Mucosa of stomach (tissue), 1 donor: ENCODE measurements around the gene NCSTN.

ENCODE experiments used
- H3K27me3 ChIP-seq: one replicate; pipeline ENCODE4 v1.7.0; 2013; ENCODE audit warnings: mild to moderate bottlenecking, low read length; ENCODE audit not compliant: control insufficient read depth, insufficient read depth
- H3K36me3 ChIP-seq: one replicate; pipeline ENCODE4 v1.7.0; 2013; ENCODE audit warnings: low read length; ENCODE audit not compliant: control insufficient read depth, insufficient read depth
- H3K4me1 ChIP-seq: one replicate; pipeline ENCODE4 v1.7.0; 2013; ENCODE audit warnings: mild to moderate bottlenecking, low read length; ENCODE audit not compliant: control insufficient read depth, insufficient read depth
- H3K4me3 ChIP-seq: one replicate; pipeline ENCODE4 v1.7.0; 2013; ENCODE audit warnings: low read length
- H3K9ac ChIP-seq: one replicate; pipeline ENCODE4 v1.7.0; 2013; ENCODE audit warnings: mild to moderate bottlenecking, low read length, moderate library complexity
- H3K9me3 ChIP-seq: one replicate; pipeline ENCODE4 v1.7.0; 2013; ENCODE audit warnings: mild to moderate bottlenecking, low read length, moderate library complexity; ENCODE audit not compliant: control insufficient read depth
- donor health status: Pancreatic carcinoma.

Gene NCSTN

DNA sequence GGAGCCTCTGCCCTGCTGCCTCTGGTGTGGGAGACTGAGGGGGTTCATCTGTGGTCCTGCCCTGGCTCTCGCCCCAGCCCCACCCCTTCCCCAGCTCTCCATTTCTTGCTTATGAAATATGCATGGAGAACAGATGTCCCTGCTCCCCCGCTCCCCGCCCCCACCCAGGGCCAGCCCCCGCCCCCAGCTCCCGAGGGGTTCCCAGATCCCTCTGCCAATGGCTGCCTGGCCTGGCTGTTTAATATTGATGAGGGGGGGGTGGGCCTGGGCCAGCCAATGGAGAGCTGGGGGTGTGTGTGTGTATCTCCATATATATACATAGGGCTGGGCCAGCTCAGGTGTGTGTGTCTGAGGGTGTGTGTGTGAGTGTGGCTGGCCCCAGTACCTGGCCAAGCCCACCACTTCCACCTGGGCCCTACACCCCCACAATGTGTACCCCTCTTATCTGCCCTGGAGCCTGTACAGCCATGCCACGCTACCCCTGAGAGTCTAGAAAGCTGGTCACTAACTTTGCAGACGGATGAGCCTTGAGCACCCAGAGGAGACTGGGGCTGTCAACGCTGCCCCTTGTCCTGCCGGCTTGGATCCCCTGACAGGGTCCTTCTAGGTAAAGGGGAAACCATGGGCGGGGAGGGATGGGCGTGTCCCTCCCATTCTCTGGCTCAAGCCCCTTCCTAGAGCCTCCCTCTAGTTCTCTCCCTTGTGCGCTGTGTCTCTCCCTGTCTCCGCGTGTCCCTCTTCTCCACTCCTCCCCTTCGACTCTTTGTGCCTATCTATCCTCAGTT lies 23.7 kb downstream of the NCSTN start, which contains the start of gene NHLH1:
Gene NHLH1, plus strand, starts transcription at position 341 of the 785 bp plus-strand sequence. CDS start 3,661 bp downstream, outside the sequence.
- peaks cover 13% of the 10 kb centered on the region for H3K27me3 ChIP-seq
- no peaks in the 10 kb centered on the region for H3K4me1 ChIP-seq
- H3K4me3 ChIP-seq: no peak within 1 kb of the TSS
- no peak within 1 kb of the TSS for H3K9ac ChIP-seq
- H3K9me3 ChIP-seq: no peaks in the 10 kb centered on the region
- H3K36me3 ChIP-seq: no peaks in the 10 kb centered on the region

DNA sequence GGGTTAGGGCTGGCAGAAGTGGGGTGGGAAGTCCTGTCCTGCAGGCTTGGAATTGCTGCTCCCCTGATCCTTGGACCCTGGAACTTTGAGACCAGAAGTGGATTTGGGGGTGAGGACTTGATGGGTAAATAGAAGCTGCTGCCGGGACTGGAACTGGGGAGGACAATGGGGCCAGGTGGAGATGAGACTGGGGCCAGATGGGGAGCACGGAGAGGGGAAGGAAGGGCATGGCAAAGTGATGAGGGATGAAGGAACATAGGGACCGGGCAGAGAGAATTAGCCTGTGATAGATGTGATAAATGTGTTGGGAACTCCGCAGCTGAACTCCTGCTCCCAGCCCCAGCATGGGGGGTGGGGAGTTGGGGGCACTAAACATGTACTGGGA lies 24.3 kb downstream of the NCSTN start:
- Histone ChIP-seq H3K4me3 (no peak overlapping the region), H3K27me3 (peaks cover 13% of the 10 kb centered on the region)

DNA sequence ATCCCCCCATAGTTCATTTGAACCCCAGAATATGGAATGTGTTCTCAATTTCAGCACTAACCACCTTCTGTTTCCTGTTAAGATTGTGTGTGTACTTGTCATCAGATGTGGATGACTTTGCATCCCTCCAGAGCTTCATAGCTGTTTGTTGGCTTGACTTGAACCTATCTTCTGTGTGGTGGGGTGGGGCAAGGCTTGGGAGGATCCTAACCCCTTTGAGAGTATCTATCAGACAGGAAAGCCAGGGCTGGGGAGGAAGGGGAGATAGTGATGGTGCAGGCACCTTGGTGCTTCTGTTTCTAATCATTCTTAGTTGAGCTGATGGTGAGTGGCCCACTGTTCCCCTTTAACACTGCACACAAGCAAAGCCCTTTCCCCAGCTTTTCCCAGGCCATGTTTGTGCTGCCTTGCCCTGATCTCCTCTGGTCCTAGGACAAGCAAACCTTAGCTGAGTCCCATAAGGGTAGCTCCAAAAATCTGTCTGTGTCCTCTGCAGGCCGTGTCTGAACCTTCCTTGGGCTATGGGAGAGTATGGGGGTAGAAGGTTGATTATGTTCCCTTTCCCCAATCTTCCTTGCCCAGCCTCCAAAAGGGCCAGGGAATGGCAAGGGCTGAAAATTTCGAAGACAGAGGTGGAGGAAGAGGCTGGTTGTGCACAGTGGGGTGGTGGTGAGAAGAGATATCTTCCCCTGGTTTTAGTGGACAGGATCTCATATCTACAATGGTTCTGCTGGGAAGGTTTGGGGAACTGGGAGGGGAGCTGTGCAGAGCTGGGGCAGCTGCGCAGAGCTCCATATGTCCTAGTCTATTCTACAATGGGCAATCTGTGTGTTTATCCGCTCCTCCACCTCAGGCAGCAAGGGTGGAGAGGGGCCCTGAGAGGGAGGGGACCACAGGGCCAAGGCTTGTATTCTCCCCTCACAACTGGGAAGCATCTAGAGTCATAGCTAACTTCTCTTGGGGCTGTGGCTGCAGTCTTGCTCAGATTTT lies 25.0 kb downstream of the NCSTN start:
- no peaks in the 10 kb centered on the region for H3K9me3 ChIP-seq
- no peak overlapping the region for H3K4me3 ChIP-seq
- H3K27me3 ChIP-seq: peaks cover 13% of the 10 kb centered on the region
- no peaks in the 10 kb centered on the region for H3K4me1 ChIP-seq
- no peaks in the 10 kb centered on the region for H3K36me3 ChIP-seq
- no peak overlapping the region for H3K9ac ChIP-seq

More for the DNA sequence above, 24.3 kb downstream of the NCSTN start:
- Histone ChIP-seq H3K36me3 (no peaks in the 10 kb centered on the region), H3K9me3 (no peaks in the 10 kb centered on the region), H3K9ac (no peak overlapping the region), H3K4me1 (no peaks in the 10 kb centered on the region)

DNA sequence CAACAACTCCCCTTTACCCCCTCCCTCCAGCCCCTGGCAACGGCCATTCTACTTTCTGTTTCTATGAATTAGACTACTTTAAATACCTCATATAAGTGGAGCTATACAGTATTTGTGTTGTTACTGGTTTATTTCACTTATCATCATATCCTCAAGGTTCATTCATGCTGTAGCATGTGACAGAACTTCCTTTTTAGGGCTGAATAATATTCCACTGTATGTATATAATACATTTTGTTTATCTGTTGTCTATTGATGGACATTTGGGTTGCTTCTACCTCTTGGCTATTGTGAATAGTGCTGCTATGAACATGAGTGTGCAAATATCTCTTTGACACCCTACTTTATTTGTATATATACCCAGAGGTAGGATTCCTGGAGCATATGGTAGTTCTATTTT lies 25.9 kb downstream of the NCSTN start:
- H3K36me3 ChIP-seq: no peaks in the 10 kb centered on the region
- H3K9me3 ChIP-seq: no peaks in the 10 kb centered on the region
- H3K27me3 ChIP-seq: peaks cover 13% of the 10 kb centered on the region
- no peak overlapping the region for H3K4me3 ChIP-seq
- no peak overlapping the region for H3K9ac ChIP-seq
- no peaks in the 10 kb centered on the region for H3K4me1 ChIP-seq

DNA sequence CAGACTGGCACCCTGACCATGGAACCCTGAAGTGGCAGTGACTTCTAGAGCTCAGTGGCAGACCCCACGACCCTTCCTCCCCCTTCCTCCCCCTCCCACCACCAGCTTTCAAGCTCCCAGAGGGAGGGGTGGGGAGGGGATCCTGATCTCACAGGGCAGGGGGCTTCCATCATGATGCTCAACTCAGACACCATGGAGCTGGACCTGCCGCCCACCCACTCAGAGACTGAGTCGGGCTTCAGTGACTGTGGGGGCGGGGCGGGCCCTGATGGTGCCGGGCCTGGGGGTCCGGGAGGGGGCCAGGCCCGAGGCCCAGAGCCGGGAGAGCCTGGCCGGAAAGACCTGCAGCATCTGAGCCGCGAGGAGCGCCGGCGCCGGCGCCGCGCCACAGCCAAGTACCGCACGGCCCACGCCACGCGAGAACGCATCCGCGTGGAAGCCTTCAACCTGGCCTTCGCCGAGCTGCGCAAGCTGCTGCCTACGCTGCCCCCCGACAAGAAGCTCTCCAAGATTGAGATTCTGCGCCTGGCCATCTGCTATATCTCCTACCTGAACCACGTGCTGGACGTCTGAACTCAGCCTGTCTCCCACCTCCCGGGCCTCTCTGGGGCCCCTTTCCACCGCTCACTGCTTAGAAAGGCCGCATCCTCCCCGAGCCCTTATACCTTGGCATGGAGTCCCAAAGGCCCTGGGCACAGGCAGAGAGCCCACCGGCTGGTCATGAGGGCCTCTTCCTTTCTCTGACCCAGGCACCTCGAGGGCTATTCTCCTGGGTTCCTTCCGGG lies 27.6 kb downstream of the NCSTN start:
- Histone ChIP-seq H3K9me3 (no peaks in the 10 kb centered on the region), H3K4me3 (no peak overlapping the region), H3K36me3 (no peaks in the 10 kb centered on the region), H3K27me3 (peaks cover 13% of the 10 kb centered on the region), H3K4me1 (peaks cover 3% of the 10 kb centered on the region), H3K9ac (no peak overlapping the region)

DNA sequence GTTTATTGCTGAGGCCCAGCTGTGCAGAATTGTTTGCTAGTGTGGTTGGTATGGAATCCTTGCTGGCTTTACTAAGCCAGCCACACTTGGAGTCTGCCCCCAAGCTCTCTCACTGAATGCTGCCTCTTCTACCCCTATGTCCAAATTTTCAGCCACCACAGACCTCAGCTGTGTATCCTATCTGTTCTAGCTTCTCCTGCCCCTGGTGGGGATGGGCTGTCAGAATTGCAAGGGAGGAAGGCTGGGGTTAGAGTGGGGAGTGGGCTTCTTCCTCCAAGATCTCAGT lies 28.1 kb downstream of the NCSTN start:
- no peak overlapping the region for H3K9ac ChIP-seq
- no peak overlapping the region for H3K4me3 ChIP-seq
- H3K9me3 ChIP-seq: no peaks in the 10 kb centered on the region
- peaks cover 18% of the 10 kb centered on the region for H3K27me3 ChIP-seq
- H3K4me1 ChIP-seq: peaks cover 9% of the 10 kb centered on the region
- no peaks in the 10 kb centered on the region for H3K36me3 ChIP-seq

- Histone ChIP-seq H3K4me1 (peaks cover 11% of the 10 kb centered on the region), H3K4me3 (no peak overlapping the region), H3K36me3 (no peaks in the 10 kb centered on the region), H3K27me3 (peaks cover 19% of the 10 kb centered on the region), H3K9ac (no peak overlapping the region), H3K9me3 (no peaks in the 10 kb centered on the region)
Observed at GRCh38 chr1:160371756-160372155, 28.6 kb downstream of the NCSTN start.

- no peaks in the 10 kb centered on the region for H3K36me3 ChIP-seq
- H3K9ac ChIP-seq: no peak overlapping the region
- H3K4me3 ChIP-seq: no peak overlapping the region
- H3K9me3 ChIP-seq: no peaks in the 10 kb centered on the region
- H3K27me3 ChIP-seq: peaks cover 8% of the 10 kb centered on the region
- H3K4me1 ChIP-seq: peaks cover 11% of the 10 kb centered on the region
Observed at GRCh38 chr1:160373696-160374095, 30.5 kb downstream of the NCSTN start.

GRCh38 chr1:160374306-160375110 lies 31.3 kb downstream of the NCSTN start:
- H3K4me3 ChIP-seq: no peak overlapping the region
- H3K36me3 ChIP-seq: no peaks in the 10 kb centered on the region
- no peaks in the 10 kb centered on the region for H3K9me3 ChIP-seq
- peaks cover 8% of the 10 kb centered on the region for H3K27me3 ChIP-seq
- H3K4me1 ChIP-seq: peaks cover 11% of the 10 kb centered on the region
- H3K9ac ChIP-seq: no peak overlapping the region

DNA sequence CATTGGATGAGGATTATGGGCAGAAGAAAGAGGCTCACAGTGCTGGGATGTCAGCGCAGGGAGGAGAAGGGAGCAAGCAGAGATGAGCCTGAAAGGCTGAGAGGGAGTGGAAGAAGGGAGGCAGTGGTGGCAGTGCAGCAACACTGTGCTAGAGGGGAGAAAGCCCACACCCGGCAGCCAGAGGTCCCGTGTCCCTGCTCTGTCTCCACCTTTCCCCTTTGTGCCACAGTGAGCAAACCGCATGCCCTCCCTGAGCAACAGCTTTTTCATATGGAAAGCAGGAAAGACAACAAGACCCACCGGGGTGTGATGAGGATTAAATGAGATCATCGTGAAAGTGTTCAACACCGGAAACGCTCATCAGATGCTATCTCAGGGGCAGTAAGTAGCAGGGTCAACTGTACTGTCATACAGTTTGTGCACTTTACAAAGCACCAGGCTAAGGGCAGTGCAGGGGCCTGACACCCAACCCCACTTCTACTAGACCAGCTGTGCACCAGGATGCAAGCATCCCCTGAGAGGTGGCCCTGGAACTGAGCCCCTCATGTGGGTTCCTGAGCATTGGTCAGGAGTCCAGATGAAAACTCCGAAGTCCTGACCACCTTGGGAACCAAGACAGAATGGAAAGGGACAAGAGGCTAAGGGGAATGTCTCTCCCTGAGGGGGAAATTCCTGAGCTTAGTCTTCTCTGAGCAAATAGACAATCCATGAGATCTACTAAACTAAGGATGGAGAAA lies 32.8 kb downstream of the NCSTN start:
- Histone ChIP-seq H3K4me3 (no peak overlapping the region), H3K4me1 (peaks cover 11% of the 10 kb centered on the region), H3K27me3 (peaks cover 7% of the 10 kb centered on the region), H3K9me3 (no peaks in the 10 kb centered on the region), H3K36me3 (no peaks in the 10 kb centered on the region), H3K9ac (no peak overlapping the region)
